Neural progenitor cell (in vitro differentiated cells): ENCODE data around the gene RSRP1. TPM values are rescaled to one million over a fixed set of nuclear protein-coding genes. Genes with fewer than 3 reads are reported as not detected.

Source experiments
- DNase-seq: peaks from one replicate; pipeline ENCODE4 v3.0.0-alpha.2; 2016; ENCODE audit warnings: low spot score
- H2AFZ ChIP-seq: fragments of 200-600 bp; sonication (generic); replicated peaks from 2 replicates; pipeline ENCODE4 v1.6.1; 2016; ENCODE audit warnings: antibody characterized with exemption
- H3F3A ChIP-seq: fragments of 200-600 bp; sonication (generic); 2 replicates; pipeline ENCODE4 v1.6.1; 2016; ENCODE audit warnings: antibody characterized with exemption, low read depth
- H3K27ac ChIP-seq: fragments of 200-600 bp; sonication (generic); 2 replicates; pipeline ENCODE4 v1.5.1; 2016; ENCODE audit warnings: mild to moderate bottlenecking
- H3K27me3 ChIP-seq: fragments of 200-600 bp; sonication (generic); 2 replicates; pipeline ENCODE4 v1.6.1; 2016; ENCODE audit warnings: mild to moderate bottlenecking, moderate library complexity
- H3K36me3 ChIP-seq: fragments of 200-600 bp; sonication (generic); 2 replicates; pipeline ENCODE4 v1.5.1; 2016
- H3K4me1 ChIP-seq: fragments of 200-600 bp; sonication (generic); 2 replicates; pipeline ENCODE4 v1.6.1; 2016; ENCODE audit warnings: mixed run types
- H3K4me2 ChIP-seq: fragments of 200-600 bp; sonication (generic); 2 replicates; pipeline ENCODE4 v1.6.1; 2016
- H3K4me3 ChIP-seq: fragments of 200-600 bp; sonication (generic); 2 replicates; pipeline ENCODE4 v1.5.1; 2016
- H3K79me2 ChIP-seq: fragments of 200-600 bp; sonication (generic); 2 replicates; pipeline ENCODE4 v1.6.1; 2016; ENCODE audit warnings: low read depth
- H3K9ac ChIP-seq: fragments of 200-600 bp; sonication (generic); 2 replicates; pipeline ENCODE4 v1.6.1; 2016
- H3K9me3 ChIP-seq: fragments of 200-600 bp; sonication (generic); 2 replicates; pipeline ENCODE4 v1.5.1; 2016; ENCODE audit warnings: low read depth
- H4K20me1 ChIP-seq: fragments of 200-600 bp; sonication (generic); 2 replicates; pipeline ENCODE4 v1.6.1; 2016; ENCODE audit warnings: low read depth
- H3K27ac Mint-ChIP-seq: 3 replicates; pipeline ENCODE4 v1.8.0; 2021; ENCODE audit warnings: mixed read lengths
- H3K27me3 Mint-ChIP-seq: 2 replicates; pipeline ENCODE4 v1.8.0; 2022; ENCODE audit warnings: low read depth, mild to moderate bottlenecking, inconsistent platforms, moderate library complexity, mixed read lengths; ENCODE audit not compliant: insufficient read depth
- H3K36me3 Mint-ChIP-seq: 3 replicates; pipeline ENCODE4 v1.8.0; 2021; ENCODE audit warnings: mixed read lengths
- H3K4me1 Mint-ChIP-seq: 3 replicates; pipeline ENCODE4 v1.8.0; 2021; ENCODE audit warnings: mixed read lengths
- H3K4me3 Mint-ChIP-seq: 3 replicates; pipeline ENCODE4 v1.8.0; 2021; ENCODE audit warnings: mild to moderate bottlenecking, moderate library complexity, mixed read lengths
- H3K9me3 Mint-ChIP-seq: 3 replicates; pipeline ENCODE4 v1.8.0; 2020; ENCODE audit warnings: mixed read lengths
- CTCF ChIP-seq: fragments of 200-600 bp; sonication (generic); IDR thresholded peaks from 2 replicates; pipeline ENCODE4 v1.5.1; 2017; ENCODE audit warnings: antibody characterized with exemption, mild to moderate bottlenecking
- EZH2 ChIP-seq: fragments of 200-600 bp; sonication (generic); IDR thresholded peaks from 2 replicates; pipeline ENCODE4 v1.6.1; 2017; ENCODE audit warnings: antibody characterized with exemption, mild to moderate bottlenecking, moderate library complexity
- EZH2phosphoT487 ChIP-seq: fragments of 200-600 bp; sonication (generic); IDR thresholded peaks from 2 replicates; pipeline ENCODE4 v1.6.1; 2017; ENCODE audit warnings: antibody characterized with exemption
- total RNA-seq: library from RNA; depleted of rRNA; stranded (reverse); fragments of >200 nt; gene quantifications from 2 replicates; pipeline ENCODE4 v1.2.3, GENCODE V29; 2015; ENCODE audit warnings: low replicate concordance

The RSRP1 gene
- total RNA-seq, 1 donor from 2014 or later: 131 TPM

GRCh38 chr1:25253911-25254310 is 6.7 kb upstream of the RSRP1 start:
- Histone ChIP-seq H3K4me2 (no peak overlapping the region), H3K27ac (no peak overlapping the region)

GRCh38 chr1:25247829-25248754 is 838 bp upstream of the RSRP1 start:
- H3K4me3 Mint-ChIP-seq: peak overlapping the region; percentile 97
- H3F3A ChIP-seq: peaks cover 39% of the 10 kb centered on the region
- H4K20me1 ChIP-seq: peaks cover 24% of the 10 kb centered on the region
- no peaks in the 10 kb centered on the region for H3K4me1 ChIP-seq
- H3K9ac ChIP-seq: no peak overlapping the region
- peaks cover 36% of the 10 kb centered on the region for H3K79me2 ChIP-seq
- H3K27ac ChIP-seq: peak overlapping the region; percentile 7
- no peaks in the 10 kb centered on the region for H3K9me3 ChIP-seq
- H3K4me3 ChIP-seq: peak overlapping the region; percentile 89
- peak overlapping the region; percentile 59 for H2AFZ ChIP-seq
- H3K27ac Mint-ChIP-seq: peak overlapping the region; percentile 81
- H3K27me3 Mint-ChIP-seq: peaks cover 4% of the 10 kb centered on the region
- peaks cover 10% of the 10 kb centered on the region for H3K36me3 Mint-ChIP-seq
- no peak for TF ChIP-seq EZH2phosphoT487
- no peak for TF ChIP-seq EZH2
- peak; percentile 52 for TF ChIP-seq CTCF
- peaks cover 27% of the 10 kb centered on the region for H3K4me1 Mint-ChIP-seq
- H3K36me3 ChIP-seq: peaks cover 12% of the 10 kb centered on the region
- H3K27me3 ChIP-seq: no peaks in the 10 kb centered on the region
- H3K9me3 Mint-ChIP-seq: no peaks in the 10 kb centered on the region
- no peak for DNase-seq
- peak overlapping the region; percentile 96 for H3K4me2 ChIP-seq

More at GRCh38 chr1:25253911-25254310, 6.7 kb upstream of the RSRP1 start:
- peaks cover 3% of the 10 kb centered on the region for H4K20me1 ChIP-seq
- Mint-ChIP-seq H3K4me3 (no peak overlapping the region), H3K27me3 (peaks cover 7% of the 10 kb centered on the region), H3K9me3 (no peaks in the 10 kb centered on the region), H3K36me3 (peaks cover 2% of the 10 kb centered on the region), H3K4me1 (peaks cover 24% of the 10 kb centered on the region), H3K27ac (no peak overlapping the region)
- no peak overlapping the region for H2AFZ ChIP-seq
- no peaks in the 10 kb centered on the region for H3K9me3 ChIP-seq
- H3K9ac ChIP-seq: no peak overlapping the region
- peaks cover 7% of the 10 kb centered on the region for H3K4me1 ChIP-seq
- no peaks in the 10 kb centered on the region for H3K27me3 ChIP-seq
- TF ChIP-seq CTCF (no peak), EZH2phosphoT487 (no peak), EZH2 (no peak)
- H3K79me2 ChIP-seq: no peaks in the 10 kb centered on the region
- peaks cover 21% of the 10 kb centered on the region for H3F3A ChIP-seq
- H3K36me3 ChIP-seq: no peaks in the 10 kb centered on the region
- DNase-seq: no peak
- no peak overlapping the region for H3K4me3 ChIP-seq

- Histone ChIP-seq H3K9me3 (no peaks in the 10 kb centered on the region), H3K79me2 (peaks cover 36% of the 10 kb centered on the region), H3K27ac (peak overlapping the region; percentile 85), H3K4me3 (peak overlapping the region; percentile 89), H3F3A (peaks cover 47% of the 10 kb centered on the region), H2AFZ (peak overlapping the region; percentile 6), H3K9ac (peak overlapping the region; percentile 58), H3K36me3 (peaks cover 12% of the 10 kb centered on the region), H3K4me2 (peak overlapping the region; percentile 96), H4K20me1 (peaks cover 24% of the 10 kb centered on the region), H3K4me1 (no peaks in the 10 kb centered on the region), H3K27me3 (no peaks in the 10 kb centered on the region)
- Mint-ChIP-seq H3K4me3 (peak overlapping the region; percentile 97), H3K9me3 (no peaks in the 10 kb centered on the region), H3K4me1 (peaks cover 25% of the 10 kb centered on the region), H3K27ac (peak overlapping the region; percentile 46), H3K27me3 (peaks cover 3% of the 10 kb centered on the region), H3K36me3 (peaks cover 10% of the 10 kb centered on the region)
- DNase-seq: peak; percentile 66
- TF ChIP-seq EZH2: peak; percentile 33
- peak; percentile 8 for TF ChIP-seq CTCF
- TF ChIP-seq EZH2phosphoT487: no peak
These were observed 642 bp downstream of the RSRP1 start for GRCh38 chr1:25246600-25247023.
